GM18873 (cell line): Measurements from ENCODE around the gene GRM5.

ENCODE experiments used
- ATAC-seq: cut with Tn5 transposase; IDR thresholded peaks from one replicate; pipeline ENCODE4 v1.9.1; 2021; ENCODE audit warnings: mild to moderate bottlenecking, moderate library complexity, moderate number of reproducible peaks; ENCODE audit not compliant: unreplicated experiment, low FRiP score

GRM5 gene

DNA sequence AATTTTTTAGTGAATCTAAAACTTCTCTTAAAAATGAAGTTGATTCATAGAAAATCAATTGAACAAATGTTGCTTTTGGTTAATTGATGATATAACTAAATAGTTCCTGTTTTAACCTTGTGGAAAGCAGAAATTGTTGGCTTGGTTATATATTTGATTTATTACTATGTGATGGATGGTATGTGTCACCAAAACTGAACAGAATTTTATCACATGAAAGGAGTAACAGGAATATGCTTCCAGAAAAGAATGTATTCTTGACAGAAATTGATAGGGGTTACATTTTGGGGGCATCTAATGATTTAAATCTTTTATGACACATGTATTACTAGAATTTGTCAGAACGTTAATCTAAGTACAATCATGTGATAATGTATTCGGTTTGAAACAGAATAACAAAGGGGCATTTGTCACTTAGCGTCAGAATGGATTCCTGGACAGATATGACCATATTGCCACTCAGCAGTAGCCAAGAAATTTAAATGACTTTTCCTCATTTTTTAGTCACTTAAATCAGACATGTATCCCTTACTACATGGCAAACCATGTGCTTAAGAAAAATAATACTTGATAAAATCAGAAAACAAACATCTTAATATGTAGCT is 295.2 kb downstream of the GRM5 start:
- no peak for ATAC-seq

- no peak for ATAC-seq
Observed at GRCh38 chr11:88744140-88744539, 321.6 kb downstream of the GRM5 start.

DNA sequence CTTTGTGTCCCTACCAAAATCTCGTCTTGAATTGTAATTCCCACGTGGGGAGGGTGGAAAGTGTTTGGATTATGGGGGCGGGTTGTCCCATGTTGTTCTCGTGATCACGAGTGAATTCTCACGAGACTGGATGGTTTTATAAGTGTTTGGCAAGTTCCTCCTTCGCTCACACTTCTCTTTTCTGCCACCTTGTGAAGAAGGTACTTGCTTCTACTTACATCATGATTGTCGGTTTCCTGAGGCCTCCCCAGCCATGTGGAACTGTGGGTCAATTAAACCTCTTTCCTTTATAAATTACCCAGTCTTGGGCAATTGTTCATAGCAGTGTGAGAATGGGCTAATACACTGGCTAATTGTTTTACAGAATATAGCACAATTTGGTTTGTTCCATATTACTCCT is 326.3 kb downstream of the GRM5 start:
- no peak for ATAC-seq

GRCh38 chr11:88709567-88709966 is 356.2 kb downstream of the GRM5 start:
- ATAC-seq = no peak

- no peak for ATAC-seq
Observed at GRCh38 chr11:88704485-88704884, 361.3 kb downstream of the GRM5 start.

GRCh38 chr11:88701816-88702215 is 364.0 kb downstream of the GRM5 start:
- no peak for ATAC-seq

- no peak for ATAC-seq
Observed at GRCh38 chr11:88697139-88697538, 368.6 kb downstream of the GRM5 start.

DNA sequence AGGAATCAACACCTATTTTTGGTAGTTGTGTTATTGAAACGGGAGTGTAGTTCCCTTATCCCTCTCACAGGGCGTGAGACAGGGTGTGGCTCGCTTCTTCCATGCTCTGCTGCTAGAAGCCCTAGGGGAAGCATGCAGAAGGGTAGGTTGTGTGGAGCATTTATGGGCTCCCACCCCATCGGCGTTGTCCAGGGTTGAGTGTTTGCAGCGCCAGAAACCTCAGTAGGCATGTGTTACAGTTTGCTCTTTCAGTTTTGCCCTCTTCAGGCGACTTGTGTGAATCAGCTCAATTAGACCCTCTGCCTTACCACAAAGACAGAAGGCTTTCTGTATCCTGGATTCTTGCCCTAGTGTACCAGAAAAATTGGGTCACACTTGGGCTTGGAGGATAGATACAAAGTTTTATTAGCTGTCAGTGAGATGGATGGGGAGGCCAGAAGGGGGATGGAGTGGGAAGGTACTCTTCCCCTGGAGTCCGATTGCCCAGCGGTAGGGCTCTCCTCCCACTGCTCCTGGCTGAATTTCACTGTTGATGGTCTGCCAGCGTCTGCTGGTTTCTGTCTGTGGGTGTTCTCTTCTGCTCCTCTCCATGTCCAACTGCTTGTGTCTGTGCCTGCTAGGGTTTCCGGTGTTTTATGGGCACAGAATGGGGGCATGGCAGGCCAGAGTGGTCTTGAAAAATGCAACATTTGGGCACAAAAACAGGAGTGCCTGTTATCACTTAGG is 369.9 kb downstream of the GRM5 start:
- ATAC-seq = no peak

GRCh38 chr11:88692306-88693086 is 373.3 kb downstream of the GRM5 start:
- ATAC-seq = no peak

DNA sequence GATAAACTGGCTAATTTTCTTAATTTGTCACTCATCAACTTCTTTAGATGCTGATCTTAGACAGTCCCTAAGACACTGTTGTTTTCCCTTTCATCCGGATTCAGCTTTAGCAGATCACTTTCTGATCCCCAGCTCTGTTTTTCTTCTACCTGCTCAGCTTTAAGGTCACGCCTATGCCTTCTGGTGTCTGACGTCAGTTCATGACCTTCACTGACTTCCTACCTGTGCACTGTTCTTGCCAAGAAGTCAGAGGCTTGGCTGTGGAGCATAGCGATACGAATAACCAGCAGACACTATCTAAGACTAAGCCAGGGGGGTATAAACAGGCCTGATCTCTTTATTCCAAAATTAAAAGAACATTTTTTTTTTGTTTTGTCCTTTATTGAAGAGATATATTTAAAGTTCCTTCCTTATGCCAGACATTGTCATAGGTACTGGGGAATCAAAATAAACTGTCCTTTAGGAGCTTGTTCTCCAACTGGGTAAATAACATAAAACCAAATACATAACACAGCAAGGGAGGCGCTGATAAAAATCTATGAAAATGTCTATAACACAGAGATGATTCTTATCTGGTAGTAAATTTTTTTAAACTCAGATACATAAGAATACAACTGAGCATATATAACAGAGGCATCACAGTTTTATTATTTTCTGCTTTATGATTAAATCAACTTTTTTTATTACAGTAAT is 376.1 kb downstream of the GRM5 start:
- ATAC-seq = no peak

- no peak for ATAC-seq
Observed at GRCh38 chr11:88683024-88683423, 382.8 kb downstream of the GRM5 start.

DNA sequence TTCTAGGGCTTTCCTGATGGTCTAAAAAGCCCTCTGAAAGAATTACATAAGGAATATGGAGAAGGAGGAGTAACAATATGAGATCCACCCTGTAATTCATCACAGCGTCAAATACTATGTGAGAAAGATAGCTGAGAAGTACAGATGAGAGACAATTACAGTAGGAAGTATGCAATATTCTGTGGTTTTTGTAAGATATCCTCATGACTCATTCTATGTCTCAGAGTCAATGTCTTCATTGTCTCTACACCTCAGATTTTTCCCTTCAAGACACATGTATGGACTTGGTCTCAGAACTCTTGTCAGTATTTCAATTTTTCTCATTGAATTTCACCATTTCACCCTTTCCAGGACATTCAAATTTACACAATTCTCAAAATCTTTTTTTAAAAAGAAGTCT is 385.0 kb downstream of the GRM5 start:
- no peak for ATAC-seq

- ATAC-seq = no peak
Observed at GRCh38 chr11:88666364-88666763, 399.4 kb downstream of the GRM5 start.

- no peak for ATAC-seq
Observed at GRCh38 chr11:88657076-88657738, 408.6 kb downstream of the GRM5 start.

DNA sequence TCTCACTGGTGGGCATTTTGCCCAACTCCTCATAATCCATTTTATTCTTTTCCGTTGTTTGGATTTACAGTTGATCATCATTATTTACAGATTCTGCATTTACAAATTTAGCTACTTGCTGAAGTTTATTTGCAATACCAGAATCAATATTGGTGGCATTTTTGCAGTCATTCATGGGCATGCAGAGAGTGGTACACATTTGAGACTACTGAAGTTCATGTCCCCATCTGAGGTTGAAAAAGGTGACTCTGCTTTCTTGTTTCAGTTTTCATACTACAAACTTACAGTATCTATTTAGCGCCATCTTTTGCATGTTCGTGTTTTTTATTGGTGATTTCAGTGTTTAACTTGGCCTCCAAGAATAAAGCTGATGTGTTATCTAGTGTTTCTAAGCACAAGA is 409.5 kb downstream of the GRM5 start:
- ATAC-seq = no peak

DNA sequence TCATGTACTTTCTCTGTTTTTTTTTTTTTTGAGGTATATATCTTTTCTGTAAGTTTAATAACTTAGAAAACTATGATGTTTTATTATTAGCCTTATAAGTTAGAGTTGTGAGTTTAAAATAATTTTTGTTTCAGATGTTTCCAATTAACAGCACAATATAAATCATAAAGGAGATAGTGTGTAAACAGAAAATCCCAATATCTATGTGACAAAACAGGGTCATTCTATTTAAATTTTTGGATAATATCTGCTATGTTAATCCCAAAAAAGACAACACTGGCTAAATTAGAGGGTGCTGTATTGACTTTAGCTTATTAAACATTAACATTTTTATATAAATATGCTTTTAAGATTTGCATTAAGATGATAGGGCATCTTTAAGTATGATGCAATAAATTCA is 410.1 kb downstream of the GRM5 start:
- ATAC-seq = no peak

- ATAC-seq = no peak
Observed at GRCh38 chr11:88655196-88655595, 410.6 kb downstream of the GRM5 start.

DNA sequence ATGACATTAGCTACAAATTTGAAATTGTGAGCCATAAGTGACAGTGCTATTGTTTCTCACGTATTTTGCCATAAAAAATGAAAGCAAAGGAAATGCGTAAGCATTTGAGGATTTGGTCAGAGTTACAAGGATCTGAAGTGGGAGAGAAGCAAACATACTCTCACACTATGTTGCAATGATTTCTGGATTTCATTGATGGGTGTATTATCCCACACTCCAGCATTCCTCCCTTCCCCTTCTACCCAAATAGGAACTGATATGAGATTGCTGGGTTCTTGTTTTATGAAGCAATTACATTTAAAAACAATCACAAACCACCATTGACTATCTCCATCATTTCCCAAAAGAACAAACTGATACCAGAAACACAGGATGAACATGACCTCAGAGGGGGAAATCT is 414.2 kb downstream of the GRM5 start:
- no peak for ATAC-seq

- ATAC-seq = no peak
Observed at GRCh38 chr11:88644724-88645123, 421.1 kb downstream of the GRM5 start.

GRCh38 chr11:88632163-88632562 is 433.6 kb downstream of the GRM5 start:
- no peak for ATAC-seq

DNA sequence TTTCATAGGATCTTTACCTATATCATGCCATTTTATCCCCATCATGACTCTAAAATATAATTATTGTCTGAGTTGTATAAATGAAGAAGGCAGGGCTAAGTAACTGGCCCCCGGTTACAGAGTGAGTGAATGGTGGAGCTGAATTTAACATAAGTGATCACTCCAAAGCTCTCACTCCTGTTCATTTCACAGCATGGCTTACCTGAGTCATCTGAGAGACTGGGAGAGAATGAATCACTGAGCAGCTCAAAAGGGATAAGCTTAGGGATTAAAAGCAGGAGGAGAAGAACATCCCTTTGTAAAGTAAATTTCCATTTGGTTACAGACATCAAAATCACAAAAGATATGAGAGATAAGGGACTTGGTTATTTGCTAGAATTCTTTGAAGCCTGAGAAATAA is 434.3 kb downstream of the GRM5 start:
- ATAC-seq = no peak
